ENCODE measurements around the gene TBPL1.

DNA sequence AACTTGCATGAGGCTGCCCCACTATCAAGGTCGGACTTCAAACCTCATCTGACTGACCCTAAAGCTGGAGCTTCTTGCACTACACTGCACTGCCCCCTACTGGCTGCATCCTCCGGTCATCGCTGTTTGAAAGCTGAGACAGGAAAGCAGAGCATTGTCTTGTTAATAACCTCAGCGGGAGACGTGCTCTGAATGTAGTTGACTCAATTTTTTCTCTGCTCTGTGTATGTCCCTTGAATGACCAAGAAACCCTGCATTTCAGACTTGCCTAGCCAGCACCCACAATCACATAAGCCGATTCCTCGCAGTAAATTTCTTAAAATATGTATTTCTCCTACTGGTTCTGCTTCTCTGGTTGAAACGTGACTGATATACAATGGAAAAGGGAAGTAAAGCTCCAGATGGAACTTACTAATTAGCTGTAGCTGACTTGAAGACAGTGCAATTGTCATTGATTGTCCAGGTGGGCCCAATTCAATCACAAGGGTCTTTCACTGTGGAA is 36.3 kb upstream of the TBPL1 start:
- TF ChIP-seq, protein P1, sequence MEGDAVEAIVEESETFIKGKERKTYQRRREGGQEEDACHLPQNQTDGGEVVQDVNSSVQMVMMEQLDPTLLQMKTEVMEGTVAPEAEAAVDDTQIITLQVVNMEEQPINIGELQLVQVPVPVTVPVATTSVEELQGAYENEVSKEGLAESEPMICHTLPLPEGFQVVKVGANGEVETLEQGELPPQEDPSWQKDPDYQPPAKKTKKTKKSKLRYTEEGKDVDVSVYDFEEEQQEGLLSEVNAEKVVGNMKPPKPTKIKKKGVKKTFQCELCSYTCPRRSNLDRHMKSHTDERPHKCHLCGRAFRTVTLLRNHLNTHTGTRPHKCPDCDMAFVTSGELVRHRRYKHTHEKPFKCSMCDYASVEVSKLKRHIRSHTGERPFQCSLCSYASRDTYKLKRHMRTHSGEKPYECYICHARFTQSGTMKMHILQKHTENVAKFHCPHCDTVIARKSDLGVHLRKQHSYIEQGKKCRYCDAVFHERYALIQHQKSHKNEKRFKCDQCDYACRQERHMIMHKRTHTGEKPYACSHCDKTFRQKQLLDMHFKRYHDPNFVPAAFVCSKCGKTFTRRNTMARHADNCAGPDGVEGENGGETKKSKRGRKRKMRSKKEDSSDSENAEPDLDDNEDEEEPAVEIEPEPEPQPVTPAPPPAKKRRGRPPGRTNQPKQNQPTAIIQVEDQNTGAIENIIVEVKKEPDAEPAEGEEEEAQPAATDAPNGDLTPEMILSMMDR (IDR thresholded peaks at IDR 0.05), result peak; percentile 43 to 86 (median 69)
- TF ChIP-seq POLR2A (IDR thresholded peaks at IDR 0.05), result no peak

Measured in thyroid gland (tissue), 4 donors.